Activated naive CD8-positive, alpha-beta T cell (primary cell): ENCODE data around the gene CCL22.
"Not testable (repeated sequence)": the region's sequence is repeated elsewhere in the genome, so short reads cannot be mapped to it uniquely, and the experiment has no call there.

Experiments
- H3K27ac Mint-ChIP-seq: one replicate; pipeline ENCODE4 v1.8.0; 2021; ENCODE audit warnings: mixed read lengths
- H3K27me3 Mint-ChIP-seq: one replicate; pipeline ENCODE4 v1.8.0; 2021; ENCODE audit warnings: mixed read lengths
- H3K36me3 Mint-ChIP-seq: one replicate; pipeline ENCODE4 v1.8.0; 2021; ENCODE audit warnings: mixed read lengths
- H3K4me1 Mint-ChIP-seq: one replicate; pipeline ENCODE4 v1.8.0; 2021; ENCODE audit warnings: low read depth, mixed read lengths
- H3K4me3 Mint-ChIP-seq: one replicate; pipeline ENCODE4 v1.8.0; 2021; ENCODE audit warnings: mild to moderate bottlenecking, mixed read lengths
- H3K9me3 Mint-ChIP-seq: one replicate; pipeline ENCODE4 v1.8.0; 2021; ENCODE audit warnings: low read depth, mixed read lengths

Gene CCL22

DNA sequence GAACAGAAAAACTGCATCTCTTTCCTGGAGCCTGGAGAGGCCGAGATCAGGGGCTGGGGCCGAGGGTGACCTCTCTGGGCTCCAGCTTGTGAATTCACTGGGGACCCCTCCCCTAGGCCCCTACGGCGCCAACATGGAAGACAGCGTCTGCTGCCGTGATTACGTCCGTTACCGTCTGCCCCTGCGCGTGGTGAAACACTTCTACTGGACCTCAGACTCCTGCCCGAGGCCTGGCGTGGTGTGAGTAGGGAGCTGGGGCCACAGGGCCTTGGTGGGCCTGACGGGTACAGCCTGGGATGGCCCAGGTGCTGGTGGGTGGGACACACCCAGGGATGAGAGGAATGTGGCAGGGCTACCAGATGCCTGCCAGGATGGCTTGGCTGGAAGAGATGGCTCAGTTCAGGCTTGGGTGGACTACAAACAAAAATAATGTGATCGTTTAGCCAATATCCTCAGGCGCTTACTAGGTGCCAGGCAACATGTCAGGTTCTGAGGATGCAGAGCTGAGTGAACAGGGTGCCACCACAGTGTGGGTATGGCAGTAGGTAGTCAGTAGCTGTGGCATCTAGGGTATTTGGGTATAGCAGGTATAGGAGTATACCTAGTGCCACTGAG lies 1.8 kb downstream of the CCL22 start:
- Mint-ChIP-seq H3K27me3 (no peaks in the 10 kb centered on the region), H3K4me1 (peaks cover 9% of the 10 kb centered on the region), H3K36me3 (no peaks in the 10 kb centered on the region), H3K9me3 (no peaks in the 10 kb centered on the region), H3K4me3 (no peak overlapping the region), H3K27ac (no peak overlapping the region)

DNA sequence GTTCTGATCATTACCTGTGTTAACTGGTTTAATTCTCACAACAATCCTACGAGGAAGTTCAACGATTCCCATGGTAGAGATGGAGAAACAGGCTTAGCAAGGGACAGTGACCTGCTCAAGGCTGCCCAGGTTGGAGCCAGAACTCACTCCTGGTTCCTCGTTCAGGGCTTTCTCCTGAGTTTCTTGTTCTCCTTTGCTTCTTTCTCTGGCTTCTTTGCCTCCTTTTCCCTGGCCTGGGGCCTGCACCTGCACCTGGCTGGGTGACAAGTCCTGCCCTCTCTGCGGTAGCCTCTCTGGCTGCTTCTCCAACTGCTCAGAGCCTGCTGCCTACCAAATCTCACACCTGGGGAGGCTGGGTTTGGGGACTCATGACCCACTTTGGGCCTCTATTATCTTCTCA lies 2.8 kb downstream of the CCL22 start:
- no peaks in the 10 kb centered on the region for H3K9me3 Mint-ChIP-seq
- H3K4me3 Mint-ChIP-seq = no peak overlapping the region
- H3K27me3 Mint-ChIP-seq = peaks cover 1% of the 10 kb centered on the region
- no peak overlapping the region for H3K27ac Mint-ChIP-seq
- H3K36me3 Mint-ChIP-seq = no peaks in the 10 kb centered on the region
- H3K4me1 Mint-ChIP-seq = peaks cover 9% of the 10 kb centered on the region

DNA sequence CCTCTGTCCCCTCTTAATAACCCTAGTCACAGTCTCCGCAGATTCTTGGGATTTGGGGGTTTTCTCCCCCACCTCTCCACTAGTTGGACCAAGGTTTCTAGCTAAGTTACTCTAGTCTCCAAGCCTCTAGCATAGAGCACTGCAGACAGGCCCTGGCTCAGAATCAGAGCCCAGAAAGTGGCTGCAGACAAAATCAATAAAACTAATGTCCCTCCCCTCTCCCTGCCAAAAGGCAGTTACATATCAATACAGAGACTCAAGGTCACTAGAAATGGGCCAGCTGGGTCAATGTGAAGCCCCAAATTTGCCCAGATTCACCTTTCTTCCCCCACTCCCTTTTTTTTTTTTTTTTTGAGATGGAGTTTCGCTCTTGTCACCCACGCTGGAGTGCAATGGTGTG lies 5.6 kb downstream of the CCL22 start:
- H3K9me3 Mint-ChIP-seq = no peaks in the 10 kb centered on the region
- H3K4me3 Mint-ChIP-seq = no peak overlapping the region
- peaks cover 8% of the 10 kb centered on the region for H3K27me3 Mint-ChIP-seq
- no peaks in the 10 kb centered on the region for H3K4me1 Mint-ChIP-seq
- no peak overlapping the region for H3K27ac Mint-ChIP-seq
- H3K36me3 Mint-ChIP-seq = no peaks in the 10 kb centered on the region

DNA sequence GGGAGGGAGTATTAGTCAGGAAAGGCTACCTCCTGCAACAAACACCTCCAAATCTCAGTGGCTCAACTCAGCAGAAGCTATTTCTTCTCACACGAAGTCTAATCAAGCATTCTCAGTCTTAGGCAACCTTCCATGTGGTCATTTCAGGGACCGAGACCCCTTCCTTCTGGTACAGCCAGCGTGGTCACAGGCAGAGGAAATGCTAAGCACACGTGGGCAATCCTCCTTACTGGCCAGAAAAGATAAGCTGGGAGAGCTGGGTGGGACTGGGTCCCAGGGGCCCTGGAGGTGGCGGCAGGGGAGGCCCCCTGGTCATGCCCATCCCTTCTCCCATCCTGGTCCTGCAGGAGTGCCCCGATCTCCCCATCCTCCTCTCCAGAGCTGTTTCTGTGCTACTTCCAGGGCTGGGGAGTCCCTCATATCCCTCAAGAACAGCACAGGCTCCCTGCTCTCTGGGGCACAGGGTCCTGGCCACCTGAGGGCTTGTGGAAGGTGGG lies 8.0 kb downstream of the CCL22 start:
- H3K27me3 Mint-ChIP-seq = peaks cover 8% of the 10 kb centered on the region
- H3K36me3 Mint-ChIP-seq = no peaks in the 10 kb centered on the region
- H3K4me3 Mint-ChIP-seq = no peak overlapping the region
- no peaks in the 10 kb centered on the region for H3K4me1 Mint-ChIP-seq
- H3K9me3 Mint-ChIP-seq = no peaks in the 10 kb centered on the region
- H3K27ac Mint-ChIP-seq = no peak overlapping the region

DNA sequence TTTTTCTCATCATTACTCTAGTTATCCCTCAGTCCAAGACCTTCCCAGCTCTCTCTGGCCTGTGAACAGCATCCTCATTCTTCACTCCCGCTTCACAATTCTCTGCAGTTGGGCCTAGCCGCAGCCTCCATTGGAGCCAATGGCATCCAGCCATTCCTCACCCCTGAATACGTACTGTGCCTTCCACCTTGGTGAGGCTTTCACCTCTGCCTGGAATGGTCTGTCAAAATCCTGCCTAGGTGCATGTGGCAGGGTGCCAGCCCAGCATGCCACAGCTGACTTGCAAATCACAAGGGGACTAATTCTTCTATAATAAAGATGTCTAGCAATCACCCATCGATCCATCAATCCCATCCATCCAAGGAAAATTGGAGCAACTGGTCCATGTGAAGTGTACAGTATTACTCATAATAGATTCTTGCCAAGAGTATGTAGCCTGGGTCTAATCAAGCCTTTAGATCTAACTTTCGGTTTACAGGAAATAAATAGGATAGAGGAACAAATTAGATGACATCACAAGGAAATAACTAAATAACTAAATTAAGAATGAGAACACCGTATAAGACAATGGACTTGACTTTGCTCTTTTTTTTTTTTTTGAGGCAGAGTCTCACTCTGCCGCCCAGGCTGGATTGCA lies 8.7 kb downstream of the CCL22 start:
- Mint-ChIP-seq H3K4me1 (no peaks in the 10 kb centered on the region), H3K4me3 (no peak overlapping the region), H3K27me3 (peaks cover 8% of the 10 kb centered on the region), H3K9me3 (no peaks in the 10 kb centered on the region), H3K36me3 (no peaks in the 10 kb centered on the region), H3K27ac (no peak overlapping the region)

DNA sequence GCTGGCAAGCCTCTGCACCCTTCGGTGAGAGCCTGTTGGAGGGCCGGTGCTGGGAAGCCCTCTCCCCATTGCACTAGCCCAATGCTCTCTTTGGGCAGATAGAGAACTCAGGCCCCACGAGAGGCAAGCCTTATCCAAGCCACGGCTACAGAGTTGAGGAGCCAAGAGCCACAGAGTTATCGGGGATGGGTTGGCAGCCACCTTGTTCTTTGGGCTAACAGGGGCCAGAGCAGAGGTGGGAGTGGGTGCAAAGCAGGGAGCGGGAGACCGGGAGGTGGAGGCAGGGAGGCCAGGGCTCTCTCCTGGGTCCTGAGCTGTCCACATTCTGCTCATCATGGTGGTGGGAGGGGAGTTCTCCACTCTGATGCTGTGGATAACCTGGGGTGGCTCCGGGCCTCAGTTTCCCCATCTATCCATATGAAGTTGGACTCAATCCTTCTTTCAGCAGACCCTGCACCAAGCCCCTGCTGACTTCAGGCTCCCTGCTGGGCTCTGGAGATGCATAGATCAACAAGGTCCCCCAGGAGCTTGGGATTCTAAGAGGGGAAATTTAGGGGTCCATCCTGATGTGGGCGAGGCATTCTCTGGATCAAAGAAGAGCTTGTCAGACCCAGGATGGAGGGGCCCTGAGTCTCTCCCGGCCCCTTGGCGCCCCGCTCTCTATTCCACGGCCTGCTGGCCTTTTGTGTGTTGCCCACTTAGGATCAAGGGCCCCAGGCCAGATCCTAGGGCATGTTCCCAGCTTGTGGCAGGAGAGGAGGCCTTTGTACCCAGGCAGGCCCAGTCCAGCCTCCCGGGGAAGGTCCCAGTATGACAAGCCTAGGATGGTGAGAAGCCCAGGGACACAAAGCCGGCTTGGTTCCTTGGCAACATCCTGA lies 13.2 kb downstream of the CCL22 start:
- H3K4me1 Mint-ChIP-seq = peaks cover 5% of the 10 kb centered on the region
- no peak overlapping the region for H3K27ac Mint-ChIP-seq
- no peaks in the 10 kb centered on the region for H3K36me3 Mint-ChIP-seq
- H3K9me3 Mint-ChIP-seq = no peaks in the 10 kb centered on the region
- H3K27me3 Mint-ChIP-seq = peaks cover 5% of the 10 kb centered on the region
- H3K4me3 Mint-ChIP-seq = no peak overlapping the region

DNA sequence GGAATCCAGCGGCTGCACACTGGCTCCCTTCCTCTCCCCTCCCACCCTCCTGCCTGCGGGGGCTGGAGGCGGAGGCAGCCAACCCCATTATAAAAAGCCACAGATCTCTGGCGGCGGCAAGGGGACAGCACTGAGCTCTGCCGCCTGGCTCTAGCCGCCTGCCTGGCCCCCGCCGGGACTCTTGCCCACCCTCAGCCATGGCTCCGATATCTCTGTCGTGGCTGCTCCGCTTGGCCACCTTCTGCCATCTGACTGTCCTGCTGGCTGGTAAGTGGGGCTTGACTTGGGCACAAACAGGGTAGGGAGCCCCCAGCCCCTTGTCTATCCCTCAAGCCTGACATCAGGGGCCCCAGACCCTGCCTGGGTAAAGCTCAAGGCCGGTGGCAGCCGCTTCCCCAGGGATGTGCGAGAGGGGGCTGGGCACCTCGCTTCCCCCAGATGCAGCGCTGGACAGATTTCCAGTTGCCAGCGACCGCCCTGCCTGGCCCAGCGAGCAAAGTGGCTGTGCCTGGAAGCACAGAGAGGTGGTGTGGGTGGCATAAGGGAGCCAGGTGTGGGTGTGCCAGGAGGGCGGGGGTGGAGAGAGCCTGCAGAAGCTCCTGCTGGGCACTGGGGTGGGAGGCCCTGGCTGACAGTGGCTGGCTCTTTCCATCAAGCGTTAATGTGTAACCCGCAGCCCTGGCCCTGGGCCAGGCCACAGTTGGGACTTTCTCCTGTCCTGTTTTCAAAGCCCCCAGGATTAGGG lies 14.0 kb downstream of the CCL22 start, which contains the start of gene CX3CL1:
TSS of gene CX3CL1 (plus strand) at position 119 of the 745 bp plus-strand sequence. CDS start at position 198, 79 bp downstream.
- no peaks in the 10 kb centered on the region for H3K9me3 Mint-ChIP-seq
- no peaks in the 10 kb centered on the region for H3K36me3 Mint-ChIP-seq
- no peaks in the 10 kb centered on the region for H3K27me3 Mint-ChIP-seq
- no peak within 1 kb of the TSS for H3K4me3 Mint-ChIP-seq
- no peak within 1 kb of the TSS for H3K27ac Mint-ChIP-seq
- H3K4me1 Mint-ChIP-seq = peaks cover 9% of the 10 kb centered on the region

DNA sequence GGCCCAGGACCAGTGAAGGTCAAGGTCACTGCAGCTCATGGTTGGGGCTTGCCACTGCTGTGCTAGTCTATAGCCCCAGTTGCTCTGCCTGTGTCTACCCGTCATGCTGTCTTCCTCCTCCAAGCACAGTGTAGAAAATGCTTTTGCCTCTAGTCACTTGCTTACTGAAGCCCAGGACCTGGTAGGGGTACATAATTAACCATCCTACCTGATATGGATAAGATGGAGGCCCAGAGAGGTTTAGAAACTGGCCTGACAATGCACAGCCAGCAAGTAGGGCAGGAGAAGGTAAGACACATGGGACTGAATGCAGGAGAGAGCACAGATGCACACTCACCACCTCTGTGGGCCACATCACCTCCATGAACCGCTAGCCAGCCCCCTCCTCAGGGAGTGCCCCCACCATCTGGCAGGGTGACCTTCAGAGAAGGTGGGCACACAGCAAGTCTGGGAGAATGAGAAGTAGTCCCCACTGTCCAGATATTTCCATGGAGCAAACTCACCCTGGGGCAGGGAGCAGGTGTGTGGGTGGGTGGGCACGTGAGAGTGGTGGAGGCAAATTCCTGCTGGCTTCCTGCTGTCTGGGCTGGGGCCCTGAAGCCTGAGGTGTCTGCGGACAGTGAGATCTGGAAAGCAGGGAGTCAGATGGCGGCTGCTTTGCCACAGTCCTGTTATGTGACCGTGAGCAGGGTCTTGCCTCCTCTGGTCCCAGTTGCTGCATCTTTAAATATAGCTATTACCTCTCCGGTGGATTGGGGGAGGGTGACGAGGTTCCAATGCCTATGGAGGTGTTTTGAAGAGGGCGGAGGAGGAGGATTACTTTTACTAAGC lies 14.7 kb downstream of the CCL22 start:
- no peaks in the 10 kb centered on the region for H3K9me3 Mint-ChIP-seq
- H3K27ac Mint-ChIP-seq = no peak overlapping the region

DNA sequence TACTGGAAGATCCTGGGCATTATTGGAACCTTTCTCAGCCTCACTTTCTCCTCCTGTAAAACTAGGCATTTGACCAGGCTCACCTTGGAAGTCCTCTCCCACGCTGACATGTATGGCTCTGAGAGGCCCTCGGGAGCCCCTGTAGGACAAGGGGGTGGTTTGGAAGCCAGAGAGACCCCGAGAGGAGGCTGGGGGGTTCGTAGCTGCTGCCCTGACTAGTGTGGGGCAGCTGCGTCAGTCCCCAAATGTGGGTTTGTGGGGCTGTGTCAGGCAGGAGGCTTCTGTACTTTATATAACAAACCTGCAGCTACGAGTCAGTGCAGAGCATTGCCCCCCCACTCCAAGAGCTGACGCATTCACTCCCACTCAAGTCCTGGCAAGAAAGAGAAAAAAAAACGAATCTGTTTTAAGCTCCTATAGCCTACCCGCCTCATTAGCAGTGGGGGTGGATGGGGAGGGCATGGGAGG lies 15.5 kb downstream of the CCL22 start:
- H3K4me1 Mint-ChIP-seq = peaks cover 14% of the 10 kb centered on the region
- H3K4me3 Mint-ChIP-seq = no peak overlapping the region
- no peaks in the 10 kb centered on the region for H3K36me3 Mint-ChIP-seq
- H3K27me3 Mint-ChIP-seq = no peaks in the 10 kb centered on the region
- no peaks in the 10 kb centered on the region for H3K9me3 Mint-ChIP-seq
- H3K27ac Mint-ChIP-seq = no peak overlapping the region

More for the DNA sequence above, 14.7 kb downstream of the CCL22 start:
- Mint-ChIP-seq H3K27me3 (no peaks in the 10 kb centered on the region), H3K4me3 (no peak overlapping the region), H3K4me1 (peaks cover 14% of the 10 kb centered on the region), H3K36me3 (no peaks in the 10 kb centered on the region)

DNA sequence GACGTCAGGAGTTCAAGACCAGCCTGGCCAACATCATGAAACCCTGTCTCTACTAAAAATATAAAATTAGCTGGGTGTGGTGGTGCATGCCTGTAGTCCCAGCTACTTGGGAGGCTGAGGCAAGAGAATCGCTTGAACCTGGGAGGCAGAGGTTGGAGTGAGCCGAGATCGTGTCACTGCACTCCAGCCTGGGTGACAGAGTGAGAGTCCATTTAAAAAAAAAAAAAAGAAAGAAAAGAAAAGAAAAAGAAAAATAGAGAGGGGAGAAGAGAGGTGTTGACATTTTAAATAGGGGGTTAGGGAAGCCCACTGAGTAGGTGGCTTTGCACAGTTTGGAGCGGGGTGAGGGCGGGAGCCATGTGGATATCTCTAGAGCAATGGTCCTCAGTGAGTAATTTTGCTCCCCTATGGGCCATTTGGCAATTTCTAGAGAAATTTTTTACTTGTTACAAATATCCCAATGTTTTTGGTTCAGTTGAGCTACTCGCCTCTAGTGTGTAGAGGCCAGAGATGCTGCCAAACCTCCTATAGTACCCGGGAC lies 16.4 kb downstream of the CCL22 start:
- not testable (repeated sequence) for H3K27ac Mint-ChIP-seq, H3K36me3 Mint-ChIP-seq, H3K4me3 Mint-ChIP-seq, H3K27me3 Mint-ChIP-seq, H3K9me3 Mint-ChIP-seq
- peaks cover 14% of the 10 kb centered on the region for H3K4me1 Mint-ChIP-seq

DNA sequence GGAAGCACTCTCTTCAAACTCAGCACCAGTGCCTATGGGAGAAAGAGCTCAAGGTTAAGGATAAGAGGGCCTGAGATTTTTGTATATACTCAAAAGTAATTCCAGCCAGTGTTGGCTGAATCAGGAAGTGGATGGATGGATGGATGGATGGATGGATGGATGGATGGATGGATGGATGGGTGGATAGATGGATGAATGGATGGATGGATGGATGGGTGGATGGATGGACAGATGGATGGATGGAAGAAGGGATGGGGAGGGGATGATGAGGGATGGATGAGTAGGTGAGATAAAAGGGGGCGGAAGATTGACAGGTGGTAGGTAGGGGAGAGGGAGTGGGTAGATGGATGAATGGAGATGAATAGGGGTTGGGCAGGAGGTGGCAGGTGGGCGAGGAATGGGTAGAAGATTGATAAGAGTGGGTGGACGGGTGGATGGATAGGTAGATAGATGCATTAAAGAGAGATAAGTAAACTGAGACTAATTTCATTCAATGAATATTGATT lies 17.8 kb downstream of the CCL22 start:
- no peak overlapping the region for H3K27ac Mint-ChIP-seq
- no peaks in the 10 kb centered on the region for H3K36me3 Mint-ChIP-seq
- H3K4me3 Mint-ChIP-seq = no peak overlapping the region
- peaks cover 17% of the 10 kb centered on the region for H3K4me1 Mint-ChIP-seq
- H3K27me3 Mint-ChIP-seq = no peaks in the 10 kb centered on the region
- H3K9me3 Mint-ChIP-seq = no peaks in the 10 kb centered on the region

DNA sequence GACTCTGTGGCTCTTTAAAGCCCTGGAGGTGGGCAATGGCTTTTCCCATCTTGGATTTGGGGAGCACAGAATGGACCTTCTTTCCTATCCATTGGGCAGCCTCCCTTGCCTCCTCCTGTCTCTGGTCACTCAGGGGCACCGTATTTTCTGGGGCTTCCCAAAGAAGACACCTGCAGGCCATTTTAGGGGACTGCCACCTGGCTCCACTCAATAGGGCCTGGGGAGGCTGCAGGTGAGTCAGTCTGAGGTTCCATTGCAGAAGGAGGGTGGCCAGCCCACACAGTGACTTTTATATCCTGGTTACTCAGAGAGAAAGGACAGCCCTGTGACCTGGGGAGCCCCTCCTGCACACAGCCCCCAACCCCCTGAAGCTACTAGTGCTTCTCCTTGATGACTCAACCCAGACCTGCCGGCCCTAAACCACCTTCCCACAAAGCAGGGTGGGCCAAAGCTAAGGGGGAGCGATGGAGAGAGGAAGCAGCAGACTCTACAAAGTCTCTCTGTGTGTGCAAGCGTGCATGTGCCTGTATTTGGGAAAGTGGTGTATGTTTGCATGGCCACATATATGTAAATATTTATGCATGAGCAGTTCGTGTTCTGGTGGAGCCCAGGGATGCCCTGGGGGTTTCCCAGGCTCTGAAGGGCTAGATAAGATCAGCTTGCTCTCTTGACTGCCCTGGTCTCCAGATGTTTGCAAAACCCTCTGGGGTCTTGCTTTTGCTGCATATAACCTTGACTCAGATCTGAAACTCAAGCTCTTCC lies 18.7 kb downstream of the CCL22 start:
- Mint-ChIP-seq H3K4me1 (peaks cover 17% of the 10 kb centered on the region), H3K4me3 (no peak overlapping the region), H3K27me3 (no peaks in the 10 kb centered on the region), H3K9me3 (no peaks in the 10 kb centered on the region), H3K36me3 (no peaks in the 10 kb centered on the region), H3K27ac (peak overlapping the region; percentile 64)

DNA sequence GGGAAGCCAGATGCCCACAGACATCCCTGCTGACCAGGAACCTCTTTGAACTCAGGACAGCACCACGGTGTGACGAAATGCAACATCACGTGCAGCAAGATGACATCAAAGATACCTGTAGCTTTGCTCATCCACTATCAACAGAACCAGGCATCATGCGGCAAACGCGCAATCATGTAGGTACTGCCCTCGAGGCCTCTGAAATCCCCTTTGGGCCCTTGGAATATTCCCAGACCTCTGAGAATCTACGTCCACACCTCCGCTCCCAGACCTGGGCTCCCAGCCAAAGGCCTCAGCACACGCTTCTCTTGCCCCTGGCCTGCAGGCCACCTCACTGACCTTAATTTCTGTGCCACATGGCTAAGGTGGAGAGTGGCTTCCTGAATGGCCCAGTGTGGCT lies 21.0 kb downstream of the CCL22 start:
- Mint-ChIP-seq H3K36me3 (no peaks in the 10 kb centered on the region), H3K4me3 (no peak overlapping the region), H3K9me3 (no peaks in the 10 kb centered on the region), H3K27ac (no peak overlapping the region), H3K4me1 (peaks cover 17% of the 10 kb centered on the region), H3K27me3 (no peaks in the 10 kb centered on the region)
